Kidney (tissue), 14 donors: ENCODE data around the gene BCKDHB. TPM values are rescaled to one million over a fixed set of nuclear protein-coding genes. Genes with fewer than 3 reads are reported as not detected.

Source experiments
- DNase-seq, 5 donors: peaks; one replicate each; pipeline ENCODE4 v3.0.0-alpha.2; 2013 to 2020
- FAIRE-seq: peaks from 2 replicates; lab custom pipeline; 2012; peaks lifted over from hg19 to GRCh38; lab: Jason Lieb, UNC
- H3K27ac ChIP-seq, 2 donors: one replicate each; pipeline ENCODE4 v1.7.0; 2013; ENCODE audit warnings: low read depth in 2 of 2, low read length in 2 of 2, inconsistent platforms in 1 of 2
- H3K27me3 ChIP-seq: one replicate; pipeline ENCODE4 v1.7.1; 2013; ENCODE audit warnings: low read length, inconsistent platforms; ENCODE audit not compliant: control insufficient read depth, insufficient read depth
- H3K36me3 ChIP-seq, 3 donors: one replicate each; pipeline versions ENCODE4 v1.7.0 to v1.7.1; 2013; ENCODE audit warnings: low read length in 3 of 3, control low read depth in 1 of 3, inconsistent platforms in 1 of 3; ENCODE audit not compliant: insufficient read depth in 3 of 3, control insufficient read depth in 2 of 3
- H3K4me1 ChIP-seq, 3 donors: one replicate each; pipeline versions ENCODE4 v1.7.0 to v1.7.1; 2013; ENCODE audit warnings: low read length in 3 of 3, inconsistent platforms in 1 of 3, low read depth in 1 of 3; ENCODE audit not compliant: control insufficient read depth in 2 of 3, insufficient read depth in 2 of 3
- H3K4me3 ChIP-seq, 3 donors: one replicate each; pipeline versions ENCODE4 v1.7.0 to v1.8.1; 2013; ENCODE audit warnings: low read length in 3 of 3, control low read depth in 1 of 3, inconsistent platforms in 1 of 3
- H3K9ac ChIP-seq, 3 donors: one replicate each; pipeline versions ENCODE4 v1.7.0 to v1.7.1; 2013; ENCODE audit warnings: low read length in 3 of 3, control low read depth in 1 of 3, inconsistent platforms in 1 of 3
- H3K9me3 ChIP-seq, 3 donors: one replicate each; pipeline versions ENCODE4 v1.7.0 to v1.7.1; 2013; ENCODE audit warnings: low read length in 3 of 3, control low read depth in 1 of 3, inconsistent platforms in 1 of 3; ENCODE audit not compliant: control insufficient read depth in 2 of 3, insufficient read depth in 1 of 3
- intact Hi-C: fragments of 100-400 bp; cut with DNase I; formaldehyde crosslinking; loops from one replicate; pipeline ENCODE4 v1.11.1; 2022
- polyA plus RNA-seq: library from polyadenylated mRNA; stranded (reverse); fragments of 350-450 nt; fragmentation: Illumina TruSeq; extraction: RNeasy Lipid Tissue Mini Kit (QIAGEN cat#74804); gene quantifications from one replicate; pipeline ENCODE4 v1.2.3, GENCODE V29; 2014; ENCODE audit warnings: low read depth, low replicate concordance; ENCODE audit not compliant: insufficient read depth
- total RNA-seq: library from RNA; stranded (reverse); fragmentation: NEBNext Ultra II Directional; extraction: Animal tissue kit (Norgen Biotek cat#: 25700); gene quantifications from one replicate; pipeline ENCODE4 v1.2.1, GENCODE V29; 2021
- TF ChIP-seq, protein P1 (sequence below): IDR thresholded peaks from 3 replicates; pipeline ENCODE4 v1.5.1; 2012; ENCODE audit warnings: mild to moderate bottlenecking, moderate library complexity, borderline replicate concordance; ENCODE audit not compliant: insufficient read depth; ENCODE audit errors: extremely low read depth
- donor health status: control.
- donor health status: control.
- donor health status: control.
- donor health status: control.
- donor health status: control.
- donor health status: DM: yes; HTN: yes; CAD: no.
- donor health status: Normal renal cell carcinoma (clear cell type).

BCKDHB gene
- total and polyA plus RNA-seq, 2 donors from 2014 or later = 21.0 to 22.8 TPM

DNA sequence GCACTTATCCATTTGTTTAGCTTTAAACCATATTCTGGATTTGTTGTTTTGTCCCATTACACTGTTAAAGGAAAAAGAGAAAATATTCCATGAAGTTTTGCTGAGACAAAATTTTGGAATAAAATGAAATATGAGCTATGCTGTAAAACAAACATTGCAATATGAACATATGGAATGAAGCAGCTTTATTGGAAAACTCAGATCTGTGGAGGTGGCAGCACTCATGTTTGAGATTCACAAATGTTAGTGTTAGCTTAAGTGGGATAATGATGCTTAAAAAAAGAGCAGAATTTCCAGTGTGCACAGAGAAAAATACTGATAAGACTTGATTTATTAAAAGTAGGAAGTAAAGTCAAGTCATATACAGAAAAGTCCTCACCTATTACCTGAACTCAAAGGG lies 196.2 kb downstream of the BCKDHB start:
- no peak for FAIRE-seq
- TF ChIP-seq, protein P1, sequence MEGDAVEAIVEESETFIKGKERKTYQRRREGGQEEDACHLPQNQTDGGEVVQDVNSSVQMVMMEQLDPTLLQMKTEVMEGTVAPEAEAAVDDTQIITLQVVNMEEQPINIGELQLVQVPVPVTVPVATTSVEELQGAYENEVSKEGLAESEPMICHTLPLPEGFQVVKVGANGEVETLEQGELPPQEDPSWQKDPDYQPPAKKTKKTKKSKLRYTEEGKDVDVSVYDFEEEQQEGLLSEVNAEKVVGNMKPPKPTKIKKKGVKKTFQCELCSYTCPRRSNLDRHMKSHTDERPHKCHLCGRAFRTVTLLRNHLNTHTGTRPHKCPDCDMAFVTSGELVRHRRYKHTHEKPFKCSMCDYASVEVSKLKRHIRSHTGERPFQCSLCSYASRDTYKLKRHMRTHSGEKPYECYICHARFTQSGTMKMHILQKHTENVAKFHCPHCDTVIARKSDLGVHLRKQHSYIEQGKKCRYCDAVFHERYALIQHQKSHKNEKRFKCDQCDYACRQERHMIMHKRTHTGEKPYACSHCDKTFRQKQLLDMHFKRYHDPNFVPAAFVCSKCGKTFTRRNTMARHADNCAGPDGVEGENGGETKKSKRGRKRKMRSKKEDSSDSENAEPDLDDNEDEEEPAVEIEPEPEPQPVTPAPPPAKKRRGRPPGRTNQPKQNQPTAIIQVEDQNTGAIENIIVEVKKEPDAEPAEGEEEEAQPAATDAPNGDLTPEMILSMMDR = no peak
- no peaks in the 10 kb centered on the region for H3K4me1 ChIP-seq
- no peak for DNase-seq
- H3K27ac ChIP-seq = no peak overlapping the region
- intact Hi-C loops = no loop called here
- no peaks in the 10 kb centered on the region for H3K27me3 ChIP-seq
- peaks cover 0 to 4% (median 0%) of the 10 kb centered on the region in 3 donors for H3K9me3 ChIP-seq
- H3K4me3 ChIP-seq = no peak overlapping the region
- H3K9ac ChIP-seq = no peak overlapping the region
- H3K36me3 ChIP-seq = no peaks in the 10 kb centered on the region

DNA sequence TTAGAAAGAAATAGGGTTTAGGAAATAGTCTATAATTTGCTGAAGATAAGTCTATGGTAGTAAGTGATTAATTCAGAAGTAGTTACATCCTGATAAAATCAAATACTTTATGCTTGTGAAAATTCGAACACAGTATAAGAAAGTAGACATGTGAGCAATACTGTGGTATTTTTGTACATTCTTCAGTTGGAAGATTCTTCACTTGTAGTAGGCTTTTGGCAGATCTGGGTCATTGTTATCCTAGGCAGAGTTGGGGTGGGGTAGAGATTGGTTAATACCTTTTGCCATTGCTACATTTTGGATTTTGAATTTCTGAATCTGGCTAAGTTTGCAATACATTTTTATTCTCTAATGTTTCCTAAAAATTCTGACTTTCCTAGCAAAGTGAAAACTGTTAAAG lies 197.5 kb downstream of the BCKDHB start:
- no peak for DNase-seq
- Histone ChIP-seq H3K27me3 (no peaks in the 10 kb centered on the region), H3K9me3 (peaks cover 0 to 4% (median 0%) of the 10 kb centered on the region in 3 donors), H3K4me3 (no peak overlapping the region), H3K9ac (no peak overlapping the region), H3K4me1 (no peaks in the 10 kb centered on the region), H3K36me3 (no peaks in the 10 kb centered on the region), H3K27ac (no peak overlapping the region)
- FAIRE-seq = no peak
- TF ChIP-seq, protein P1 = no peak
- intact Hi-C loops = no loop called here

DNA sequence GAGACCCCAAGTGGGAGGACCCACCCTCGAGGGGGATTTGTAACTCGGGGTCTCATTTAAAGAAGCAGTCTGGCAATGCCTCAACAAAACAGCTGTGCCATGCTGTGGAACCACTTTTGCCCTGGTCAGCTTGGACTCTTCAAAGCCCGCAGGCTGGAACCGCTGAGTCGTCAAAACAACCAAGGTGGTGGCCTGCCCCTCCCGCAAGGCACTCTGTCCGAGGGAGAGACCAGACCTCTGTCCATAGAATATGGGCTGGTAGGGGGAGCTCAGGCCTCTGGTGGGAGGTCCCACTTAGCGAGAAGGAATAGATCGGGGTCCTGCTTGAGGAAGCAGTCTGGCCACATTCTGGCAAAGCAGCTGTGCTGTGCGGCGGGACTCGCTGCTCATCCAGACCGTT lies 208.1 kb downstream of the BCKDHB start:
- H3K4me1 ChIP-seq = no peaks in the 10 kb centered on the region
- no peak overlapping the region for H3K9ac ChIP-seq
- intact Hi-C loops = no loop called here
- H3K9me3 ChIP-seq = no peaks in the 10 kb centered on the region
- no peaks in the 10 kb centered on the region for H3K36me3 ChIP-seq
- H3K27me3 ChIP-seq = no peaks in the 10 kb centered on the region
- H3K27ac ChIP-seq = no peak overlapping the region
- FAIRE-seq = no peak
- TF ChIP-seq, protein P1 = no peak
- no peak for DNase-seq
- no peak overlapping the region for H3K4me3 ChIP-seq

DNA sequence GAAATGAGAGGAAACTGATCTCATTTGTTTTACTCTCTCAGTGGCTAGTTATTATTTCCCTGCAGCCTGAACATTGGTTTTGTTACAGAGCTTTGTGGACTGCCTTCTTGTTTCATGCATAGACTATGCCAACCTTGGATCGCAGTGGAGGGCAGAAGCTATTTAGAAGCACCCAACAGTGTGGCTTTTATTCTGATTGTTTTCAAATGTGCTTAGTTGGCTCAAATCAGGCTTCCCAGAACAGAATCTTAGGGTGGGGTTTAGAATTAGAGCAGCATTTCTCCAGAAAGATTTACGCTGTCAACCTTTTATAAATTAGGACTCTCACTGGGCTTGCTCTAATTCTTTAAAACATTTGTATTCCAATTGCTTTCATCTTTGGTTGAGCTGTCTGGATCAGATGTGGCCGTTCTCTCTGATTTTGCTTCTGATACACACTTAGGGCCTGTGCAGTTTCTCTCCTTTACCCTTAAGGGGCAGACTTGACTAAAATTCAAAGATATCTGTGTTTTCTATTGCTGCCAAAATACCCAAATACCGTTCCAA lies 210.3 kb downstream of the BCKDHB start:
- no peak overlapping the region for H3K4me3 ChIP-seq
- FAIRE-seq = no peak
- no peak overlapping the region for H3K27ac ChIP-seq
- H3K9me3 ChIP-seq = no peaks in the 10 kb centered on the region
- intact Hi-C loops = no loop called here
- peak in 1 of 5 donors; percentile 15 for DNase-seq
- no peaks in the 10 kb centered on the region for H3K4me1 ChIP-seq
- no peaks in the 10 kb centered on the region for H3K27me3 ChIP-seq
- H3K36me3 ChIP-seq = no peaks in the 10 kb centered on the region
- no peak overlapping the region for H3K9ac ChIP-seq
- TF ChIP-seq, protein P1 = no peak
